HG02840 (cell line): ENCODE measurements around the gene CLEC4A.
A peak's percentile ranks its signal among the peaks of the same experiment; 100 is the strongest.
"Not testable (repeated sequence)": the region's sequence is repeated elsewhere in the genome, so short reads cannot be mapped to it uniquely, and the experiment has no call there.

Experiments used
- ATAC-seq: cut with Tn5 transposase; IDR thresholded peaks from one replicate; pipeline ENCODE4 v1.9.1; 2021; ENCODE audit warnings: mild to moderate bottlenecking, moderate library complexity, moderate number of reproducible peaks; ENCODE audit not compliant: unreplicated experiment, low FRiP score

The CLEC4A gene

DNA sequence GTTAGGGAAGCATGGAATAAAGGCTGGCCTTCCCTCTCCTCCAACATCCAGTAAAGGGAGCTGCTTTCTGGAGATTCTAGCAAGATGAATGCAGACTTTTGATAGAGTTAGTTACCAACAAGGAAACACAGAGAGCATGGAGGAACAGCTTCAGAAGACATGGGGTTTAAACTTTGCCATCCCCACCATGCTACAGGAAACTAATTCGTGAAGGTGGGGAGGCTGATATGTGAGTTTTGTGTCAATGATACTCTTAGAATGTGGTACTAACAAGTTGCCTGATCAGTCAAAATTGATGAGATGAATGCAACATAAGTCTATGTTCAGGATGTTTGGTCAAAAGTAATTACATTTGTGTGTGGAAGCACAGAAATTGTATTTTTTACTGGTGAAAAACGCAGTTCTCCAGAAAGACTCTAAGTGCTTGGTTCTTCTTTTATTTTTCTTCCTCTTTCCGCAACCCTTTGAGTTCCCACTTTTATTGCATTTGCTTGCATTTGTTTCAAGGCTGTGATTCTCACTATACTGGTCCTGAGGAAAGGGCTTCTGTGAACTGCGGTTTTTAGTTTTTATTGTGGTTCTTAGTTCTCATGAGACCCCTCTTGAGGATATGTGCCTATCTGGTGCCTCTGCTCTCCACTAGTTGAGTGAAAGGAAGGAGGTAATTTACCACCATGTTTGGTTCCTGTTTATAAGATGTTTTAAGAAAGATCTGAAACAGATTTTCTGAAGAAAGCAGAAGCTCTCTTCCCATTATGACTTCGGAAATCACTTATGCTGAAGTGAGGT, at the start of gene CLEC4A:
CLEC4A (plus strand) TSS at position 494 of the 789 bp plus-strand sequence; CDS start at position 756, 262 bp downstream.
- ATAC-seq: no peak

DNA sequence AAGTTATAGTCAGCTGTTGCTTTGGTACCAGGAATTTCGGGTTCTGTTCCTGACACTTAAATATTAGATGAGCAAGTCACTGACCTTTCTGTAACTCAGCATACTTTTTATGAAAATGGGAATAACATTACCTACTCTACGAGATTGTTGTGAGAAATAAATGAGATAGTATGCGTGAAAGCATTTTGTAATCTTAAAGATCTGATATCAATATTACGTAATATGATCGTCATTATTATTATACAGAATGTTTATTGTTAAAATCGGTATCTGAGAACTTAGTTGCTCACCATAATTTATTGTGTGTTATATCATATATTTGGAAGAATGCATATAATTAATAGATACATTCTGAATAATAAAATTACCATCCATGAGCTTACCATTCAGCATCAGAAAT, 47.5 kb upstream of the CLEC4A start:
- ATAC-seq: no peak

- ATAC-seq: no peak
Measured at GRCh38 chr12:8076366-8076765, 47.1 kb upstream of the CLEC4A start.

GRCh38 chr12:8077207-8077606, 46.2 kb upstream of the CLEC4A start:
- no peak for ATAC-seq

DNA sequence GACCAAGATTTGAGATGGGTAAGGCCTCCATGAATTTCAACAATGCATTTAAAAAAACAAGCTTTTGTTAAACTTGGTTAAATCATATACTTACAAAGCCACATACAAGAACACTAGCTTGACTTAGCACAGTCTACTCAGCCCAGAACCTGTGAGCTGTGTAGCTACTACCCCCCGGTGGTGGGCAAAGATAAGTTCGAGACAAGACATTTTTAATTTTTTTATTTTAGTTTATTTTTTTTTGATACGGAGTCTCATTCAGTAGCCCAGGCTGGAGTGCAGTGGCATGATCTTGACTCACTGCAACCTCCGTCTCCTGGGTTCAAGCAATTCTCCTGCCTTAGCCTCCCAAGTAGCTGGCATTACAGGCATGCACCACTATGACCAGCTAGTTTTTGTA, 45.0 kb upstream of the CLEC4A start:
- ATAC-seq: no peak

GRCh38 chr12:8078916-8079315, 44.5 kb upstream of the CLEC4A start:
- no peak for ATAC-seq

DNA sequence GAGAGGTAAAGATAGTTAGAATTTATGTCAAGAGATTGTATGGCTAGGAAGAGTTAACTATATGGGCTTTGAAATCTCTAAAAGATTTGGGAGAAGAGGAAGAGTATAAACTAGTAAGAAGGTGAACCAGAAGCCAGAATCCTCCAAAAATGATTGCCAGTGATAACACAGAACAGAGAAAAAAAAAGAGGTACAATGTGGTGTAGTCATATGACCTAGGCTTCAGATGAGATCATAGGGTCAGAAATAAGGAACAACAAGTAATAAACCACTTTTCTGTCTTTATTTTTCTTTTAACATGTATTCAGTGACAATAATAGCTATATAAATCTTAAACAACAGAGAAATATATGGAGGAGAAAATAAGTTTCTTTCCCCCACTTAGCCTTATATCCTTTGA, 43.3 kb upstream of the CLEC4A start:
- no peak for ATAC-seq

GRCh38 chr12:8081251-8081920, 42.0 kb upstream of the CLEC4A start:
- ATAC-seq: peak; percentile 41

DNA sequence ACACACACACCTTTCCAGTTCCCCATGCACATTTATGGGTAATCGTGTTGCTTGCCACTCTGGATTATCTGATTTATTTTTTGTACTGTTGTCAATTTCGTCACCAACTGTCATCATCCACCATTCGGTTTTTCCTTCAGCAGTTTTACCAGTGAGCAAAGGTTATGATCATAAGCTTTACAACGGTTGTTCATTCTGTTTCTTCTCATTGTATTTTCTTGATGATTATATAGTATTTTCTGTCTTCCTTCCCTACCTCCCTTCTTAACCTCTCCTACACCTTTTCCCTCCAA, 40.7 kb upstream of the CLEC4A start:
- ATAC-seq: no peak

GRCh38 chr12:8084351-8084750, 39.1 kb upstream of the CLEC4A start:
- ATAC-seq: not testable (repeated sequence)

- no peak for ATAC-seq
Measured at GRCh38 chr12:8087666-8088065, 35.8 kb upstream of the CLEC4A start.

DNA sequence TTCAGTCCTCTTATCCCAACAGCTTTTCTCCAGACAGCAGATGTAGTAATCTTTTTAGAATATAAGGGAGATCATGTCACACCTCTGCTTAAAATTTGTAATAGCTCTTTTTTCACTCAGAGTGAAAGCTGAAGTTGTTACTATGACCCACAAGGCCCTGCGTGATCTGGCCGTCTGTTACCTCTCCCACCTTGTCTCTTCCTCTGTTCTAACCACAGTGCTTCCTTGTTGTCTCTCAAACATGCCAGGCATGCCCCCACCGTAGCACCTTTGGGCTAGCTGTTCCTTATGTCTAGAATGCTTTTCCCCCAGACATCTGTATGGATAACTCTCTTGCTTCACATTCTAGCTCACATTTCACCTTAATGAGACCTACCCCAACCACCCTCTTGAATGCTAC, 34.8 kb upstream of the CLEC4A start:
- ATAC-seq: no peak

- not testable (repeated sequence) for ATAC-seq
Measured at GRCh38 chr12:8089277-8089676, 34.1 kb upstream of the CLEC4A start.

- no peak for ATAC-seq
Measured at GRCh38 chr12:8089716-8090115, 33.7 kb upstream of the CLEC4A start.

DNA sequence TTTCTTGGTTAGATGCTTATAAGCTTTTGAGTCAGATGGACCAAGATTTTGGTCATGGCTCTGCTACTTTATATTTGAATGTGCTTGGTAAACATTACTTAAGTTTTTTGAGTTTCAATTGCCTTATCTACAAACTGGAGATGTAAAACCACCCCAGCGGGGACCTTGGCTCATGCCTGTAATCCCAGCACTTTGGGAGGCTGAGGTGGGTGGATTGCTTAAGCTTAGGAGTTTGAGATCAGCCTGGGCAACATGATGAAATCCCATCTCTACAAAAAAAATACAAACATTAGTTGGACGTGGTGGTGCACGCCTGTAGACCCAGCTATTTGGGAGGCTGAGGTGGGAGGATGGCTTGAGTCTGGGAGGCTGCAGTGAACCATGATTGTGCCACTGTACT, 30.1 kb upstream of the CLEC4A start:
- ATAC-seq: no peak

- no peak for ATAC-seq
Measured at GRCh38 chr12:8096281-8096915, 27.0 kb upstream of the CLEC4A start.

DNA sequence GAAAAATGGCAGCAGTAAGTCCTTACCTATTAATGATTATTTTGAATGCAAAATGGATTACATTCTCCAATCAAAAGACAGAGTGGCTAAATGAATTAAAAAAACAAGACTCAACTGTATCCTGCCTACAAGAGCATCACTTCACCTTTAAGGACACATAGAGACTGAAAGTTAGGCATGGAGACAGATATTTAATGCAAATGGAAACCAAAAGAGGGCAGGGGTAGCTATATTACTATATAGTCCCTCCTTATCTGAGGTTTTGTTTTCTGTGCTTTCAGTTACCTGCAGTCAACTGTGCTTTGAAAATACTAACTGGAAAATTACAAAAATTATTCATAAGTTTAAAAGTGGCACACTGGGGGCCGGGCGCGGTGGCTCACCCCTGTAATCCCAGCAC, 24.2 kb upstream of the CLEC4A start:
- ATAC-seq: no peak

- ATAC-seq: no peak
Measured at GRCh38 chr12:8108808-8109398, 14.5 kb upstream of the CLEC4A start.

- ATAC-seq: not testable (repeated sequence)
Measured at GRCh38 chr12:8113117-8113516, 10.3 kb upstream of the CLEC4A start.

- ATAC-seq: no peak
Measured at GRCh38 chr12:8120072-8120713, 3.2 kb upstream of the CLEC4A start.

DNA sequence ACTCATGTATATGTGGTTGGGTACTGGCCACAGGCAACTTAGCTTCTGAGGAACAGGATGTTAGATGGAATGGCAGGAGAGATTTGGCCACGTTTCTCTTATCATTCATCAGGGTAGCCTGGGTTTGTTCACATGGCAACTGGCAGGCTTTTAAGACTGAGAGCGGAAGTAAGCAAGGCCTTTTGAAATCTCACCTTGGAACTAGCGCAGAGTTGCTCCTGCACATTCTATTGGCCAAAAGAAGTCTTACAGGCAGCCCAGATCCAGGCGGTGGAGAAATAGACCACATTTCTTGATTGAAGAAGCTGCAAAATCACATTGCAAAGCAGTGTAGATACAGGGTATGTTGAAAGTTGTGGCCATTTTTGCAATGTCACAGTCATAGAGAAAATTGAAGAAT, 3.7 kb downstream of the CLEC4A start:
- ATAC-seq: no peak
